ENCODE data around the gene NPR2.

Gene NPR2

DNA sequence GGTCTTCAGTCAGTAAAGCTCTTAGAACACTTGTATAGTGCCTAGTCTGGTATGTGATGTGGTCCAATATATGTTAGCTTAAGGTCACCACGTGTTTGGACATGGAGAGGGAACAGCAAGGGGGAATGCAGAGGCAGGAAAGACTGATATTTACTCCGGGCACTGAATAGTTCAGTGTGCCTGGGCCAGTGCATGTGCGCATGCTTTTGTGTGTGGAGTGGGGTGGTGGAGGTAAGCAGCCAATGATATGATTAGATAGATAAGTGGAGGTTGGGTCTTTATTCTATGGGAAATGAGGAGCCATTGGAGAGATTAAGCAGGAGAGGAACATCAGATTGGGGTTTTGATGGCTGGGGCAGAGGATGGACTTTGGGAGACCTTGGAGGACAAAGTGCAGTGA is 64.8 kb downstream of the NPR2 start:
- no peak for DNase-seq (ENCODE audit: low read depth)
- TF ChIP-seq, protein P1, sequence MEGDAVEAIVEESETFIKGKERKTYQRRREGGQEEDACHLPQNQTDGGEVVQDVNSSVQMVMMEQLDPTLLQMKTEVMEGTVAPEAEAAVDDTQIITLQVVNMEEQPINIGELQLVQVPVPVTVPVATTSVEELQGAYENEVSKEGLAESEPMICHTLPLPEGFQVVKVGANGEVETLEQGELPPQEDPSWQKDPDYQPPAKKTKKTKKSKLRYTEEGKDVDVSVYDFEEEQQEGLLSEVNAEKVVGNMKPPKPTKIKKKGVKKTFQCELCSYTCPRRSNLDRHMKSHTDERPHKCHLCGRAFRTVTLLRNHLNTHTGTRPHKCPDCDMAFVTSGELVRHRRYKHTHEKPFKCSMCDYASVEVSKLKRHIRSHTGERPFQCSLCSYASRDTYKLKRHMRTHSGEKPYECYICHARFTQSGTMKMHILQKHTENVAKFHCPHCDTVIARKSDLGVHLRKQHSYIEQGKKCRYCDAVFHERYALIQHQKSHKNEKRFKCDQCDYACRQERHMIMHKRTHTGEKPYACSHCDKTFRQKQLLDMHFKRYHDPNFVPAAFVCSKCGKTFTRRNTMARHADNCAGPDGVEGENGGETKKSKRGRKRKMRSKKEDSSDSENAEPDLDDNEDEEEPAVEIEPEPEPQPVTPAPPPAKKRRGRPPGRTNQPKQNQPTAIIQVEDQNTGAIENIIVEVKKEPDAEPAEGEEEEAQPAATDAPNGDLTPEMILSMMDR (conservative IDR thresholded peaks at IDR 0.05; ENCODE audit: control insufficient read depth, insufficient read depth, low read depth, low read length) = no peak
- H3K4me3 ChIP-seq (ENCODE audit: control insufficient read depth, low read depth, low read length) = no peak overlapping the region

DNA sequence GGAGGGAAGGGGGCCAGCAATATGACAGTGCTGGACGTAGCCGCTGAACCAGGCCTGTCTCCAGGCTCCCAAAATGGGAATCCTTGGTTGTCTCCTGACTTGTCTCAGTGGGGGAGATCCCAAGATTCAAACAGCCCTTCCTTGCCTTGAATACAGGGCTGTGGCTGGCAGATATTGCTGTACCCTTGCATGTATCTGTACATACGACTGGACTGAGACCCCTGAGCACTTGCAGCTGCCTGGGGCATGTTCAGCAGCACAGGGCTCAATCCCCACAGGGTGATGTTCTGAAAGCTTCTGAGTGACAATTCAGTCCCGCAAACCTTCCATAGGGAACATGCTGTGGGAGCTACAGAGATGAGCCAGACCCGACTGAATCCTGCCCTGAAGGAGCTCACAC is 65.5 kb downstream of the NPR2 start:
- H3K4me3 ChIP-seq (ENCODE audit: control insufficient read depth, low read depth, low read length) = no peak overlapping the region
- TF ChIP-seq, protein P1 (conservative IDR thresholded peaks at IDR 0.05; ENCODE audit: control insufficient read depth, insufficient read depth, low read depth, low read length) = no peak
- DNase-seq (ENCODE audit: low read depth) = no peak

DNA sequence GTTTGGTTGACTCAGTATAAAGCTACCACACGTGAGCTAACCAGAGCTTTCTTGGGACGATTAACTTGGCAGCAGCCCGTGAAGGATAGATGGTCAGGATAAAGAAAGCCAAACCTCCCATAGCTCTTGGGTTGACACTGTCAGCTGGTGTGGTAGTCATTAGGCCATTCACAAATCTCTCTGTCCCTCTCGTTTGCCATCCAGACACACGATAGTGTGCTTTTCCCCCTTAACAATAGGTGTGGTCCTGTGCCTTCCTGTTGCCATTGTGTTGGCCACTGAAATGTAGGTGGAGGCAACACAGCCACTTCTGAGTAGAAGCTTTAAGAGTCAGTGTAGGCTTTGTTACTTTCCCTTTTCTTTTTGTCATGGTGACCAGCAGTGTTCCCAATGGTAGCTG is 67.1 kb downstream of the NPR2 start:
- no peak overlapping the region for H3K4me3 ChIP-seq (ENCODE audit: control insufficient read depth, low read depth, low read length)
- no peak for DNase-seq (ENCODE audit: low read depth)
- TF ChIP-seq, protein P1 (conservative IDR thresholded peaks at IDR 0.05; ENCODE audit: control insufficient read depth, insufficient read depth, low read depth, low read length) = no peak
